SK-N-SH treated with all-trans-retinoic acid at 6 μM for 48 hours (cell line): Measurements from ENCODE around the gene CCDC124.

ENCODE experiments used
- GLIS3 ChIP-seq: fragments of 250-450 bp; sonication (Bioruptor Pico); IDR thresholded peaks from 2 replicates; pipeline ENCODE4 v1.5.0; 2020; ENCODE audit warnings: mild to moderate bottlenecking, moderate library complexity
- PATZ1 ChIP-seq: fragments of 250-450 bp; sonication (Bioruptor Pico); IDR thresholded peaks from 2 replicates; pipeline ENCODE4 v1.8.0; 2020; ENCODE audit warnings: mild to moderate bottlenecking, moderate library complexity, borderline replicate concordance
- TSHZ2 ChIP-seq: fragments of 250-450 bp; sonication (Bioruptor Pico); IDR thresholded peaks from 2 replicates; pipeline ENCODE4 v1.5.0; 2020; ENCODE audit warnings: mild to moderate bottlenecking, moderate library complexity
- ZFP30 ChIP-seq: fragments of 450-650 bp; formaldehyde crosslinking; IDR thresholded peaks from 2 replicates; pipeline ENCODE4 v1.5.0; 2022; ENCODE audit warnings: mild to moderate bottlenecking, moderate library complexity

- TF ChIP-seq TSHZ2, result no peak
- TF ChIP-seq PATZ1 (CRISPR knock-in tag), result no peak
- TF ChIP-seq ZFP30 (CRISPR knock-in tag), result no peak
- no peak for TF ChIP-seq GLIS3 (CRISPR knock-in tag)
These were observed 34.6 kb downstream of the CCDC124 start for GRCh38 chr19:17967257-17968051.
